Neuron (in vitro differentiated cells): Measurements from ENCODE around the gene DISC1.

Experiments
- H2AFZ ChIP-seq: one replicate; pipeline ENCODE4 v1.6.1; 2013; ENCODE audit warnings: low read depth, mild to moderate bottlenecking, inconsistent platforms, low read length, moderate library complexity
- H3K27me3 ChIP-seq: one replicate; pipeline ENCODE4 v1.6.1; 2013; ENCODE audit warnings: low read length; ENCODE audit not compliant: insufficient read depth
- H3K36me3 ChIP-seq: one replicate; pipeline ENCODE4 v1.6.1; 2013; ENCODE audit warnings: low read length; ENCODE audit not compliant: insufficient read depth
- H3K4me1 ChIP-seq: one replicate; pipeline ENCODE4 v1.6.1; 2013; ENCODE audit warnings: low read length; ENCODE audit not compliant: insufficient read depth
- H3K4me3 ChIP-seq: 2 replicates; pipeline ENCODE4 v1.5.1; 2013; ENCODE audit warnings: mild to moderate bottlenecking, low read length, moderate library complexity
- H3K9me3 ChIP-seq: one replicate; pipeline ENCODE4 v1.6.1; 2013; ENCODE audit warnings: low read length

Gene DISC1

GRCh38 chr1:232011961-232012360 is 385.4 kb downstream of the DISC1 start:
- Histone ChIP-seq H3K9me3 (no peaks in the 10 kb centered on the region), H3K4me1 (no peaks in the 10 kb centered on the region), H2AFZ (no peak overlapping the region), H3K27me3 (no peaks in the 10 kb centered on the region), H3K4me3 (no peak overlapping the region), H3K36me3 (no peaks in the 10 kb centered on the region)

GRCh38 chr1:232012773-232013386 is 386.3 kb downstream of the DISC1 start:
- no peak overlapping the region for H3K4me3 ChIP-seq
- H3K27me3 ChIP-seq = no peaks in the 10 kb centered on the region
- H3K9me3 ChIP-seq = no peaks in the 10 kb centered on the region
- H3K36me3 ChIP-seq = no peaks in the 10 kb centered on the region
- H2AFZ ChIP-seq = no peak overlapping the region
- no peaks in the 10 kb centered on the region for H3K4me1 ChIP-seq

- Histone ChIP-seq H3K4me3 (no peak overlapping the region), H2AFZ (no peak overlapping the region)
These were observed 388.4 kb downstream of the DISC1 start for GRCh38 chr1:232014941-232015340.

GRCh38 chr1:232016616-232017015 is 390.0 kb downstream of the DISC1 start:
- no peak overlapping the region for H3K4me3 ChIP-seq
- H3K27me3 ChIP-seq = no peaks in the 10 kb centered on the region
- no peak overlapping the region for H2AFZ ChIP-seq
- no peaks in the 10 kb centered on the region for H3K9me3 ChIP-seq
- no peaks in the 10 kb centered on the region for H3K4me1 ChIP-seq
- no peaks in the 10 kb centered on the region for H3K36me3 ChIP-seq

More at GRCh38 chr1:232014941-232015340, 388.4 kb downstream of the DISC1 start:
- H3K4me1 ChIP-seq = no peaks in the 10 kb centered on the region
- no peaks in the 10 kb centered on the region for H3K27me3 ChIP-seq
- H3K36me3 ChIP-seq = no peaks in the 10 kb centered on the region
- H3K9me3 ChIP-seq = no peaks in the 10 kb centered on the region

GRCh38 chr1:232017057-232017456 is 390.5 kb downstream of the DISC1 start:
- Histone ChIP-seq H3K4me3 (no peak overlapping the region), H3K4me1 (no peaks in the 10 kb centered on the region), H3K36me3 (no peaks in the 10 kb centered on the region), H3K9me3 (no peaks in the 10 kb centered on the region), H2AFZ (no peak overlapping the region), H3K27me3 (no peaks in the 10 kb centered on the region)

GRCh38 chr1:232017759-232018158 is 391.2 kb downstream of the DISC1 start:
- Histone ChIP-seq H3K4me3 (no peak overlapping the region), H3K36me3 (no peaks in the 10 kb centered on the region), H3K4me1 (no peaks in the 10 kb centered on the region), H2AFZ (no peak overlapping the region), H3K27me3 (no peaks in the 10 kb centered on the region), H3K9me3 (no peaks in the 10 kb centered on the region)

- H3K4me1 ChIP-seq = no peaks in the 10 kb centered on the region
- no peaks in the 10 kb centered on the region for H3K9me3 ChIP-seq
- H3K27me3 ChIP-seq = no peaks in the 10 kb centered on the region
- H2AFZ ChIP-seq = no peak overlapping the region
- no peak overlapping the region for H3K4me3 ChIP-seq
- no peaks in the 10 kb centered on the region for H3K36me3 ChIP-seq
These were observed 391.8 kb downstream of the DISC1 start for GRCh38 chr1:232018231-232019025.

- H3K4me1 ChIP-seq = no peaks in the 10 kb centered on the region
- no peaks in the 10 kb centered on the region for H3K36me3 ChIP-seq
- H3K9me3 ChIP-seq = no peaks in the 10 kb centered on the region
- no peaks in the 10 kb centered on the region for H3K27me3 ChIP-seq
- no peak overlapping the region for H3K4me3 ChIP-seq
- H2AFZ ChIP-seq = no peak overlapping the region
These were observed 392.4 kb downstream of the DISC1 start for GRCh38 chr1:232019026-232019340.

GRCh38 chr1:232020352-232020751 is 393.8 kb downstream of the DISC1 start:
- no peaks in the 10 kb centered on the region for H3K36me3 ChIP-seq
- no peak overlapping the region for H3K4me3 ChIP-seq
- H3K27me3 ChIP-seq = no peaks in the 10 kb centered on the region
- H2AFZ ChIP-seq = no peak overlapping the region
- H3K9me3 ChIP-seq = no peaks in the 10 kb centered on the region
- H3K4me1 ChIP-seq = no peaks in the 10 kb centered on the region

GRCh38 chr1:232029315-232029714 is 402.7 kb downstream of the DISC1 start:
- Histone ChIP-seq H3K27me3 (no peaks in the 10 kb centered on the region), H3K36me3 (no peaks in the 10 kb centered on the region), H3K4me1 (no peaks in the 10 kb centered on the region), H3K9me3 (no peaks in the 10 kb centered on the region), H3K4me3 (no peak overlapping the region), H2AFZ (no peak overlapping the region)

GRCh38 chr1:232031156-232031555 is 404.6 kb downstream of the DISC1 start:
- Histone ChIP-seq H3K4me3 (no peak overlapping the region), H3K4me1 (no peaks in the 10 kb centered on the region), H3K9me3 (no peaks in the 10 kb centered on the region), H3K36me3 (no peaks in the 10 kb centered on the region), H3K27me3 (no peaks in the 10 kb centered on the region), H2AFZ (no peak overlapping the region)

GRCh38 chr1:232033285-232033684 is 406.7 kb downstream of the DISC1 start:
- no peaks in the 10 kb centered on the region for H3K36me3 ChIP-seq
- H3K4me1 ChIP-seq = no peaks in the 10 kb centered on the region

GRCh38 chr1:232034556-232034955 is 408.0 kb downstream of the DISC1 start:
- H2AFZ ChIP-seq = no peak overlapping the region
- H3K27me3 ChIP-seq = no peaks in the 10 kb centered on the region
- no peaks in the 10 kb centered on the region for H3K9me3 ChIP-seq
- H3K4me1 ChIP-seq = no peaks in the 10 kb centered on the region
- no peaks in the 10 kb centered on the region for H3K36me3 ChIP-seq
- no peak overlapping the region for H3K4me3 ChIP-seq

More at GRCh38 chr1:232033285-232033684, 406.7 kb downstream of the DISC1 start:
- no peaks in the 10 kb centered on the region for H3K9me3 ChIP-seq
- no peak overlapping the region for H3K4me3 ChIP-seq
- H3K27me3 ChIP-seq = no peaks in the 10 kb centered on the region
- H2AFZ ChIP-seq = no peak overlapping the region
